DOHH2 (cell line): ENCODE data around the gene SORD.
"Not testable (repeated sequence)": the region's sequence is repeated elsewhere in the genome, so short reads cannot be mapped to it uniquely, and the experiment has no call there.

Experiments
- H3F3A ChIP-seq: fragments of 200-600 bp; sonication (generic), shearing (Covaris generic); 2 replicates; pipeline ENCODE4 v1.6.0; 2016; ENCODE audit warnings: antibody characterized with exemption, mild to moderate bottlenecking; ENCODE audit not compliant: control insufficient read depth, insufficient read depth
- H3K27ac ChIP-seq: fragments of 200-600 bp; sonication (generic); 2 replicates; pipeline ENCODE4 v1.5.1; 2014; ENCODE audit warnings: low read depth, mild to moderate bottlenecking, low read length, moderate library complexity
- H3K27me3 ChIP-seq: fragments of 200-600 bp; sonication (generic); 2 replicates; pipeline ENCODE4 v1.6.1; 2014; ENCODE audit warnings: mild to moderate bottlenecking, low read length, mixed read lengths; ENCODE audit not compliant: control insufficient read depth
- H3K36me3 ChIP-seq: fragments of 200-600 bp; sonication (generic); 2 replicates; pipeline ENCODE4 v1.6.1; 2014; ENCODE audit warnings: mild to moderate bottlenecking, low read length, moderate library complexity, mixed read lengths; ENCODE audit not compliant: control insufficient read depth
- H3K4me1 ChIP-seq: fragments of 200-600 bp; sonication (generic); 2 replicates; pipeline ENCODE4 v1.6.1; 2014; ENCODE audit warnings: mild to moderate bottlenecking, low read length, mixed read lengths; ENCODE audit not compliant: control insufficient read depth
- H3K4me2 ChIP-seq: fragments of 200-600 bp; sonication (generic); 2 replicates; pipeline ENCODE4 v1.6.0; 2014; ENCODE audit warnings: mild to moderate bottlenecking, low read length, moderate library complexity
- H3K4me3 ChIP-seq: fragments of 200-600 bp; sonication (generic); 2 replicates; pipeline ENCODE4 v1.5.1; 2014; ENCODE audit warnings: mild to moderate bottlenecking, low read length, mixed read lengths
- H3K79me2 ChIP-seq: fragments of 200-600 bp; sonication (generic); 2 replicates; pipeline ENCODE4 v1.6.1; 2014; ENCODE audit warnings: mild to moderate bottlenecking, low read length, mixed read lengths; ENCODE audit not compliant: control insufficient read depth
- H3K9me2 ChIP-seq: fragments of 200-600 bp; sonication (generic); replicated peaks from 2 replicates; pipeline ENCODE4 v1.6.1; 2014; ENCODE audit warnings: mild to moderate bottlenecking, low read length, mixed read lengths; ENCODE audit not compliant: control insufficient read depth
- H3K9me3 ChIP-seq: fragments of 200-600 bp; sonication (generic); 2 replicates; pipeline ENCODE4 v1.6.1; 2014; ENCODE audit warnings: antibody characterized with exemption, low read length, mixed read lengths; ENCODE audit not compliant: control insufficient read depth, insufficient read depth
- H4K20me1 ChIP-seq: fragments of 200-600 bp; sonication (generic); 2 replicates; pipeline ENCODE4 v1.6.0; 2014; ENCODE audit warnings: low read depth, mild to moderate bottlenecking, antibody characterized with exemption, low read length, moderate library complexity; ENCODE audit not compliant: control insufficient read depth, insufficient read depth
- EZH2phosphoT487 ChIP-seq: fragments of 200-600 bp; sonication (generic); IDR thresholded peaks from 2 replicates; pipeline ENCODE4 v1.6.1; 2017; ENCODE audit warnings: borderline replicate concordance, mild to moderate bottlenecking, antibody characterized with exemption, low read length, moderate library complexity, mixed read lengths
- TF ChIP-seq, protein P1 (sequence below): fragments of 200-600 bp; sonication (generic); IDR thresholded peaks from one replicate; pipeline ENCODE4 v1.5.1; 2014; ENCODE audit warnings: antibody characterized with exemption, mild to moderate bottlenecking, low read depth, low read length; ENCODE audit not compliant: poor library complexity, severe bottlenecking

Gene SORD

GRCh38 chr15:44988184-44988869 lies 34.7 kb upstream of the SORD start:
- not testable (repeated sequence) for H3K27me3 ChIP-seq, H3F3A ChIP-seq, H3K27ac ChIP-seq, H3K9me2 ChIP-seq, H3K79me2 ChIP-seq, H4K20me1 ChIP-seq, H3K36me3 ChIP-seq, H3K4me2 ChIP-seq, H3K4me3 ChIP-seq, H3K9me3 ChIP-seq, H3K4me1 ChIP-seq

DNA sequence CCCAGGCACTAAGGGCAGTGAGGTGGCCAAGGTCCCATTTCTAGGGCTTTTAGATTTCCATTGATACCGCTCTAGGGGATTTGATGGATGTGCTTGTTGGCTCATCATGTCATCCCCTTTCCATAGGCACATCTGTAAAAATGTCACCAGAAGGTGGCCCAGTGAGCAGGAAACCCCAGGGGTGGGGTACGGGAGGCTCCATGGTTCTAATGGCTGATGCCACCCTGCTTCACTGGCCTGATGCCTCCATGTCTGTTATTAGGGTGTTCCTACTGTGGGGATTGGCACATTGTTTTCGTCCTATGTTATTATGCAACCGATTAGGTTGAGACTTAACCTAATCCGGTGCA lies 34.1 kb upstream of the SORD start:
- H3K36me3 ChIP-seq, H3K4me3 ChIP-seq, H4K20me1 ChIP-seq: not testable (repeated sequence)

GRCh38 chr15:44997632-44998031 lies 25.4 kb upstream of the SORD start:
- not testable (repeated sequence) for H3K27ac ChIP-seq, H3K36me3 ChIP-seq, H3K4me2 ChIP-seq, H3F3A ChIP-seq, H3K9me3 ChIP-seq, H3K79me2 ChIP-seq, H3K27me3 ChIP-seq, H3K4me1 ChIP-seq, H3K9me2 ChIP-seq, H4K20me1 ChIP-seq, H3K4me3 ChIP-seq

More for the DNA sequence above, 34.1 kb upstream of the SORD start:
- H3K9me2 ChIP-seq, H3F3A ChIP-seq, H3K27ac ChIP-seq, H3K9me3 ChIP-seq, H3K4me1 ChIP-seq, H3K4me2 ChIP-seq, H3K79me2 ChIP-seq, H3K27me3 ChIP-seq: not testable (repeated sequence)

- Histone ChIP-seq H3F3A (no peaks in the 10 kb centered on the region), H3K9me2 (no peaks in the 10 kb centered on the region), H4K20me1 (no peaks in the 10 kb centered on the region), H3K4me1 (no peaks in the 10 kb centered on the region), H3K36me3 (no peaks in the 10 kb centered on the region), H3K27ac (no peak overlapping the region), H3K4me3 (no peak overlapping the region), H3K9me3 (no peaks in the 10 kb centered on the region), H3K4me2 (no peak overlapping the region), H3K27me3 (peaks cover 3% of the 10 kb centered on the region; the same call in 1 of the 2 replicates), H3K79me2 (no peaks in the 10 kb centered on the region)
- TF ChIP-seq, protein P1, sequence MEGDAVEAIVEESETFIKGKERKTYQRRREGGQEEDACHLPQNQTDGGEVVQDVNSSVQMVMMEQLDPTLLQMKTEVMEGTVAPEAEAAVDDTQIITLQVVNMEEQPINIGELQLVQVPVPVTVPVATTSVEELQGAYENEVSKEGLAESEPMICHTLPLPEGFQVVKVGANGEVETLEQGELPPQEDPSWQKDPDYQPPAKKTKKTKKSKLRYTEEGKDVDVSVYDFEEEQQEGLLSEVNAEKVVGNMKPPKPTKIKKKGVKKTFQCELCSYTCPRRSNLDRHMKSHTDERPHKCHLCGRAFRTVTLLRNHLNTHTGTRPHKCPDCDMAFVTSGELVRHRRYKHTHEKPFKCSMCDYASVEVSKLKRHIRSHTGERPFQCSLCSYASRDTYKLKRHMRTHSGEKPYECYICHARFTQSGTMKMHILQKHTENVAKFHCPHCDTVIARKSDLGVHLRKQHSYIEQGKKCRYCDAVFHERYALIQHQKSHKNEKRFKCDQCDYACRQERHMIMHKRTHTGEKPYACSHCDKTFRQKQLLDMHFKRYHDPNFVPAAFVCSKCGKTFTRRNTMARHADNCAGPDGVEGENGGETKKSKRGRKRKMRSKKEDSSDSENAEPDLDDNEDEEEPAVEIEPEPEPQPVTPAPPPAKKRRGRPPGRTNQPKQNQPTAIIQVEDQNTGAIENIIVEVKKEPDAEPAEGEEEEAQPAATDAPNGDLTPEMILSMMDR, result no peak
- no peak for TF ChIP-seq EZH2phosphoT487
These were observed 23.9 kb upstream of the SORD start for GRCh38 chr15:44999105-44999504.

DNA sequence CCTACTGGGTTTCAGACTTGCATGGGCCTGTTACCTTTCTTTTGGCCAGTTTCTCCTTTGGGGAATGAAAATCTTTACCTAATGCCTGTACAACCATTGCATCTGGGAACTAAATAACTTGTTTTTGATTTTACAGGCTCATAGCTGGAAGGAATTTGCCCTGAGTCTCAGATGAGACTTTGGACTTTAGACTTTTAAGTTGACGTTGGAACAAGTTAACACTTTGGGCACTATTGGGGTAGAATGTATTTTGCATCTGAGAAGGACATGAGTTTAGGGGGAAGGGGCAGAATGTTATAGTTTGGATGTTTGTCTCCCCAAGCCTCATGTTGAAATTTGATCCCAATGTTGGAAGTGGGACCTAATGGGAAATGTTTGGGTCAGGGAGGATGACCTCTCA lies 21.8 kb upstream of the SORD start:
- H3K9me2 ChIP-seq, H3K4me1 ChIP-seq, H3K27me3 ChIP-seq, H3K4me3 ChIP-seq, H3K9me3 ChIP-seq, H3K4me2 ChIP-seq, H3F3A ChIP-seq, H3K36me3 ChIP-seq, H4K20me1 ChIP-seq, H3K27ac ChIP-seq, H3K79me2 ChIP-seq: not testable (repeated sequence)

DNA sequence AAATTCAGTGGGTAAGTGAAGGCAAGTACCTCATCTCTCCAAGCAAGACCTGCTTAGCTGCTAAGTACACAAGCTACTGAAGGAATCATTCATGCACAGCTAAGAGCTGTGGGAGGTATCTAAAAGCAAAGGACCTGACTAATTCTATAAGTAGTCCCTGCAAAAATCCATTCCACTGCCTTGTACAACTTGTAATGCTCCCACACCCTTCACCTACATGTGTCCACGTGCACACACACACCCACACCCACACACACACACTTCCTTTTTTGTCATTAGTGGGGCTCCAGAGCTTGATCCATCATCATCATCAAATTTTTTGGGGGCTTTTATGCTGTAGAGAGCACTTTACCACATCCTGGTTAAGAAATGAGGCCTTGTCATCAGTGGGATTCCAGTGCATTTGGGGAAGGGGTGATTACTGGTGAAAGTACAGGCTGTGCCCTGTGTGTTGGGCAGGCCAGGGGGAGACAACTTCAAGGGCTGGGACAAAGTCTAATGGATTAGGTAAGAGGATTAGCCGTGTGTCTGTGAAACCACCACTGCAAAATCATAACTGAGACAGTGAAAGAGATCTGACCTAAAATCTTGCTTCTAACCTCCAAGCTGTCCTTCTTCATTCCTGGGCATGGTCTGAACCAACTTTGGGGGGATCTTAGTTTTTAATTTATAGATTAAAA lies 19.1 kb upstream of the SORD start:
- not testable (repeated sequence) for H3K9me3 ChIP-seq, H3K79me2 ChIP-seq, H3K4me2 ChIP-seq, H3K27me3 ChIP-seq, H4K20me1 ChIP-seq, H3K27ac ChIP-seq, H3F3A ChIP-seq, H3K36me3 ChIP-seq, H3K9me2 ChIP-seq, H3K4me1 ChIP-seq, H3K4me3 ChIP-seq

DNA sequence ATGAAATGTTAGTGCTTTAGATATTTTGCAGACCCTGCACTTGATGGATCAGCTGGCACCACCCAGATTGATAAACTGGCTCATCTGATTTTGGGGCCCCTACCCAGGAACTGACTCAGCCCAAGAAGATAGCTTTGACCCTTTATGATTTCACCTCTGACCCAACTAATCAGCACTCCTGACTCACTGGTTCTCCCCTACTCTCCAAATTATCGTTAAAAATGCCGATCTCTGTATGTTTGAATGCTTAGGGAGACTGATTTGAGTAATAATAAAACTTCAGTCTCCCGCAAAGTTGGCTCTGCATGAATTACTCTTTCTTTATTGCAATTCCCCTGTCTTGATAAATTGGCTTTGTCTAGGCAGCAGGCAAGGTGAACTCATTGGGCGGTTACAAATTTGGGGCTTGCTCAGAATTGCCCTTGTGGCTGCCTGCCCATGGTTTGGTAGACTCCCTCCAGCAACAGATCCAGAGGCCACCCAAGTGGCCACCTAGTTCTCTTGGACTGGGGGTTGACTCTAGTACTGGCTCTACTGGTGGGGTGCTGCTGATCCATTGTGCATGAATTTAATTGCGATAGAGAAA lies 18.3 kb upstream of the SORD start:
- H3K79me2 ChIP-seq, H3K4me2 ChIP-seq, H4K20me1 ChIP-seq, H3K36me3 ChIP-seq, H3K9me3 ChIP-seq, H3K27me3 ChIP-seq, H3K9me2 ChIP-seq, H3K4me3 ChIP-seq, H3K27ac ChIP-seq, H3K4me1 ChIP-seq, H3F3A ChIP-seq: not testable (repeated sequence)
